HL-60 (cell line): ENCODE measurements around the gene GUCY2F.

Experiments used
- GABPA ChIP-seq: IDR thresholded peaks from 2 replicates; pipeline ENCODE4 v1.6.1; 2012; ENCODE audit warnings: low read depth
- POLR2AphosphoS5 ChIP-seq: IDR thresholded peaks from 2 replicates; pipeline ENCODE4 v1.6.1; 2012; ENCODE audit warnings: low read depth
- SPI1 ChIP-seq: IDR thresholded peaks from 2 replicates; pipeline ENCODE4 v1.6.1; 2012; ENCODE audit warnings: low read depth, mild to moderate bottlenecking, borderline replicate concordance
- TF ChIP-seq, protein P1 (sequence below): IDR thresholded peaks from one replicate; pipeline ENCODE4 v1.5.1; 2011; ENCODE audit warnings: low read length, control low read depth, inconsistent platforms; ENCODE audit not compliant: insufficient read depth
- TF ChIP-seq, protein P2 (sequence below): IDR thresholded peaks from 2 replicates; pipeline ENCODE4 v1.6.1; 2012; ENCODE audit warnings: low read depth; ENCODE audit not compliant: insufficient replicate concordance

DNA sequence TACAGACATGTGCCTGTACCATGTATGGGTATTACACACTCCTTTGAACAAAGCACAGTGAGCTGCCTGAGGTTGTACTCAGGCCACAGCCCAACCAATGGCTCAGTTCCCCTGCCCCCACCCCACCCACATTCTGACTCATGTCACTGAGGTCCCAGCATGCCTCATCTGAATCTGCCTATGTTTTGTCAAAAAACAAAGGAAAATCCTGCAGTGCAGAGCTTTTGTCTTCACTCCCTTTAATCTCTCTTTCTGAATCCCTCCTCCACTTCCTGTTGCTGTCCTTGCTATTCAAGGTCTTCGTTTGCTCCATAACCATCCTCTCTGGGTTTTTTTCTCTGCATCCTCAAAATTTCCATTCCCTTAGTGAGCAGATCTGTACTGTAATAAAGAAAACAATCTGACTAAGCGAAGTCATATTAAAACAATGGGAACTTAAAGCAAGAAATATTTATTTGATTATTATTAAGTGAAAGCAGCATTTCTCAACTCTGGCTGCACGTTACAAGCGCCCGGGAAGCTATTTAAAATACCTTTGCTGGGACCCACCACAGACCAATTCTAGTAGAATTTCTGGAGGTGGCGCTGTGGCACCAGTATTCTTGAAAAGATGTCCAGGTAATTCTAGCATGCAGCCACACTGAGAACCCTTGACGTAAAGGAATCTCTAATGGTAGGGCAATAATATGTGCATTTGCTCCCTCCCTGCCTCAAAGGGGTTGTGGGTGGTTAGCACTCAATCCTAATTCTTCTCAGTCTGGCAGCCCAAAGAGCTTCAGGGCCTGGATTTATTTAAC is 8.7 kb downstream of the GUCY2F start:
- TF ChIP-seq GABPA: no peak
- TF ChIP-seq, protein P1, sequence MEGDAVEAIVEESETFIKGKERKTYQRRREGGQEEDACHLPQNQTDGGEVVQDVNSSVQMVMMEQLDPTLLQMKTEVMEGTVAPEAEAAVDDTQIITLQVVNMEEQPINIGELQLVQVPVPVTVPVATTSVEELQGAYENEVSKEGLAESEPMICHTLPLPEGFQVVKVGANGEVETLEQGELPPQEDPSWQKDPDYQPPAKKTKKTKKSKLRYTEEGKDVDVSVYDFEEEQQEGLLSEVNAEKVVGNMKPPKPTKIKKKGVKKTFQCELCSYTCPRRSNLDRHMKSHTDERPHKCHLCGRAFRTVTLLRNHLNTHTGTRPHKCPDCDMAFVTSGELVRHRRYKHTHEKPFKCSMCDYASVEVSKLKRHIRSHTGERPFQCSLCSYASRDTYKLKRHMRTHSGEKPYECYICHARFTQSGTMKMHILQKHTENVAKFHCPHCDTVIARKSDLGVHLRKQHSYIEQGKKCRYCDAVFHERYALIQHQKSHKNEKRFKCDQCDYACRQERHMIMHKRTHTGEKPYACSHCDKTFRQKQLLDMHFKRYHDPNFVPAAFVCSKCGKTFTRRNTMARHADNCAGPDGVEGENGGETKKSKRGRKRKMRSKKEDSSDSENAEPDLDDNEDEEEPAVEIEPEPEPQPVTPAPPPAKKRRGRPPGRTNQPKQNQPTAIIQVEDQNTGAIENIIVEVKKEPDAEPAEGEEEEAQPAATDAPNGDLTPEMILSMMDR: no peak
- TF ChIP-seq, protein P2, sequence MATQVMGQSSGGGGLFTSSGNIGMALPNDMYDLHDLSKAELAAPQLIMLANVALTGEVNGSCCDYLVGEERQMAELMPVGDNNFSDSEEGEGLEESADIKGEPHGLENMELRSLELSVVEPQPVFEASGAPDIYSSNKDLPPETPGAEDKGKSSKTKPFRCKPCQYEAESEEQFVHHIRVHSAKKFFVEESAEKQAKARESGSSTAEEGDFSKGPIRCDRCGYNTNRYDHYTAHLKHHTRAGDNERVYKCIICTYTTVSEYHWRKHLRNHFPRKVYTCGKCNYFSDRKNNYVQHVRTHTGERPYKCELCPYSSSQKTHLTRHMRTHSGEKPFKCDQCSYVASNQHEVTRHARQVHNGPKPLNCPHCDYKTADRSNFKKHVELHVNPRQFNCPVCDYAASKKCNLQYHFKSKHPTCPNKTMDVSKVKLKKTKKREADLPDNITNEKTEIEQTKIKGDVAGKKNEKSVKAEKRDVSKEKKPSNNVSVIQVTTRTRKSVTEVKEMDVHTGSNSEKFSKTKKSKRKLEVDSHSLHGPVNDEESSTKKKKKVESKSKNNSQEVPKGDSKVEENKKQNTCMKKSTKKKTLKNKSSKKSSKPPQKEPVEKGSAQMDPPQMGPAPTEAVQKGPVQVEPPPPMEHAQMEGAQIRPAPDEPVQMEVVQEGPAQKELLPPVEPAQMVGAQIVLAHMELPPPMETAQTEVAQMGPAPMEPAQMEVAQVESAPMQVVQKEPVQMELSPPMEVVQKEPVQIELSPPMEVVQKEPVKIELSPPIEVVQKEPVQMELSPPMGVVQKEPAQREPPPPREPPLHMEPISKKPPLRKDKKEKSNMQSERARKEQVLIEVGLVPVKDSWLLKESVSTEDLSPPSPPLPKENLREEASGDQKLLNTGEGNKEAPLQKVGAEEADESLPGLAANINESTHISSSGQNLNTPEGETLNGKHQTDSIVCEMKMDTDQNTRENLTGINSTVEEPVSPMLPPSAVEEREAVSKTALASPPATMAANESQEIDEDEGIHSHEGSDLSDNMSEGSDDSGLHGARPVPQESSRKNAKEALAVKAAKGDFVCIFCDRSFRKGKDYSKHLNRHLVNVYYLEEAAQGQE: no peak
- TF ChIP-seq POLR2AphosphoS5: no peak
- no peak for TF ChIP-seq SPI1
